Mucosa of gallbladder (tissue), 1 donor: ENCODE data around the gene GAL3ST3. TPM values are rescaled to one million over a fixed set of nuclear protein-coding genes. Genes with fewer than 3 reads are reported as not detected.

Source experiments
- total RNA-seq: library from RNA; stranded (reverse); gene quantifications from one replicate; pipeline ENCODE4 v1.2.1, GENCODE V29; 2021
- donor health status: DM: no; HTN: no; CAD: no.

The GAL3ST3 gene
- total RNA-seq, 1 donor from 2014 or later = 0.78 TPM

Other genes with a start within 250 kb of the GAL3ST3 start
- 1.4 TPM for gene SNX32, start 215.2 kb downstream of the GAL3ST3 start, total RNA-seq
- 692 TPM for gene CFL1, start 191.0 kb downstream of the GAL3ST3 start, total RNA-seq
- 63.1 TPM for gene MUS81, start 188.7 kb downstream of the GAL3ST3 start, total RNA-seq
- gene EFEMP2, start 176.4 kb downstream of the GAL3ST3 start, total RNA-seq = 86.5 TPM
- gene CTSW, start 169.3 kb downstream of the GAL3ST3 start, total RNA-seq = 2.7 TPM
- gene FIBP, start 160.7 kb downstream of the GAL3ST3 start, total RNA-seq = 55.1 TPM
- gene CCDC85B, start 158.5 kb downstream of the GAL3ST3 start, total RNA-seq = 28.3 TPM
- 1.2 TPM for gene FOSL1, start 148.8 kb downstream of the GAL3ST3 start, total RNA-seq
- 44.8 TPM for gene C11orf68, start 130.1 kb downstream of the GAL3ST3 start, total RNA-seq
- gene DRAP1, start 129.7 kb downstream of the GAL3ST3 start, total RNA-seq = 90.1 TPM
- gene TSGA10IP, start 103.7 kb downstream of the GAL3ST3 start, total RNA-seq = not detected
- 41.0 TPM for gene SART1, start 87.4 kb downstream of the GAL3ST3 start, total RNA-seq
- 29.2 TPM for gene EIF1AD, start 47.0 kb downstream of the GAL3ST3 start, total RNA-seq
- 165 TPM for gene BANF1, start 46.7 kb downstream of the GAL3ST3 start, total RNA-seq
- 1.0 TPM for gene CST6, start 37.2 kb downstream of the GAL3ST3 start, total RNA-seq
- gene CATSPER1, start 22.7 kb downstream of the GAL3ST3 start, total RNA-seq = 0.92 TPM
- gene SF3B2, start 3.2 kb upstream of the GAL3ST3 start, total RNA-seq = 161 TPM
- 68.0 TPM for gene PACS1, start 21.1 kb upstream of the GAL3ST3 start, total RNA-seq
- 60.8 TPM for gene KLC2, start 208.5 kb upstream of the GAL3ST3 start, total RNA-seq
- 187 TPM for gene RAB1B, start 219.5 kb upstream of the GAL3ST3 start, total RNA-seq
- gene CNIH2, start 229.0 kb upstream of the GAL3ST3 start, total RNA-seq = 1.1 TPM
- 103 TPM for gene YIF1A, start 240.0 kb upstream of the GAL3ST3 start, total RNA-seq
- 61.6 TPM for gene TMEM151A, start 242.7 kb upstream of the GAL3ST3 start, total RNA-seq